CMK (cell line): ENCODE measurements around the gene NIT2.
A peak's percentile ranks its signal among the peaks of the same experiment; 100 is the strongest.

Experiments used
- DNase-seq: peaks from one replicate; pipeline ENCODE4 v3.0.0-alpha.2; 2010; ENCODE audit warnings: low read depth

NIT2 gene

DNA sequence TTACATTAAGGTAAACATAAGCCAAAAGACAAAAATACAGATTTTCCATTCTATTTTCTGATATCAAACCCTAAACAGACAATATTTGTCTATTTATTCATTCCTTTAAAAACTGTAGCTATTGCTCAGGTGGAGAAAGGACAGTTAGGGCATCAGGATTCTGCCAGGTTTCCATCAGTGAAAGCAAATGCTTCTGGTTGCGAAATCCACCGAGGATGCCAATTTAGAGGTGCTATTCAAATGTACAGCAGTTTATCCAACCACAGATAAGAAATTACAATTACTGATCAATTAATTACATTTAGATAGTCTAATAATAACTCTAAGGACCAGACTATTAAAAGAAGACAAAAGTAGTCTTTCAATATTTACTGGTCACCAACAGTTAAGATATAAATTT is 62.4 kb downstream of the NIT2 start:
- no peak for DNase-seq

DNA sequence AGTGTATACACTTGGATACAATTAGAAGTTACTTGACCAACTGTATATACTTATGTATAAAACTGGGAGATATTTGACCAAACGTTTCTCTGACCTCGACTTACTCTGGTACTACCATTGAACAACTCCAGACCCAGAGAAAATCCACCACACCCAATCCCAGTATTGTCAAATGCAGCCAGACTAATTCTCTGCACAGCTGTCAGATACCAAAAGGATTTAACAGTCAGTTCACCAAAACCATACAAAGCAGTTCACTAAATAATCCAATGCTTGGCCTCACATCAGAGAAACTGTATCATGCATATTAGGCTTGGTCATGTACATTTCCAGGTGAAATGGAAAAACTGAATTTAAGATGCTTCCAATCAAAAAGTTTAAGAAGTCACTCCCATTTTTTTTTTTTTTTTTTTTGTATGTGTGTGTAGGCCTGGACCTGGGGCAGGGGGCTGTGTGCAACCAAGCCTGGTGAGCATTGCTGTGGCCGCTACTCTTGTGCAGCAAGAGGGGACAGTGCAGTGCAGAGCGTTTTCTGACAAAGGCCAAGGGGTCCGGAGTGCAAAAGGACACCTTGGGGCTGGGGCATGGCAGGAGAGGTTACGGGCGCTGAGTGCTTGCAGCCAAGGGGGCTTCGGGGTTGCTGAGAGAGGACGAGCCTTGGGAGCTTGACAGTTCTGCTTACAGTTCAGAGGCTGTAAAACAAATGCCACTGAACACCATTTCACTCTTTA is 64.9 kb downstream of the NIT2 start:
- DNase-seq: no peak

DNA sequence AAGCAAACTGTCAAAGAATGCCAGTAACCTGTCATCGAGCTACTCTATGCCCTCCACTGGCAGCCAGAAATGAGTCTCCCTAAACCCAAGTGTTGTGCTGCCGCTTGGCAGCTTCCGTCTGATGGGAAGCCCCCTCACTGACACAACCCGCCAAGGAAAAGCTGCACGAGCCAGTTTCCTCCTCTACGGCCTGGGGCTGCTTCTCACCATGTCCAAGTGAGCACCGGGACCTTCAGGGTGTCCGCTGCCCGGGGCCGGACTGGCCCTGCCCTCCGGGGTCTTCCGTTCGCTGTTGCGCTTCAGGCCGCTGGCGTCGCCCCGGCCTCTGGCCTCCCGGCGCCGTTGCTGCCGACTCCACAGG is 65.8 kb downstream of the NIT2 start:
- DNase-seq: no peak

DNA sequence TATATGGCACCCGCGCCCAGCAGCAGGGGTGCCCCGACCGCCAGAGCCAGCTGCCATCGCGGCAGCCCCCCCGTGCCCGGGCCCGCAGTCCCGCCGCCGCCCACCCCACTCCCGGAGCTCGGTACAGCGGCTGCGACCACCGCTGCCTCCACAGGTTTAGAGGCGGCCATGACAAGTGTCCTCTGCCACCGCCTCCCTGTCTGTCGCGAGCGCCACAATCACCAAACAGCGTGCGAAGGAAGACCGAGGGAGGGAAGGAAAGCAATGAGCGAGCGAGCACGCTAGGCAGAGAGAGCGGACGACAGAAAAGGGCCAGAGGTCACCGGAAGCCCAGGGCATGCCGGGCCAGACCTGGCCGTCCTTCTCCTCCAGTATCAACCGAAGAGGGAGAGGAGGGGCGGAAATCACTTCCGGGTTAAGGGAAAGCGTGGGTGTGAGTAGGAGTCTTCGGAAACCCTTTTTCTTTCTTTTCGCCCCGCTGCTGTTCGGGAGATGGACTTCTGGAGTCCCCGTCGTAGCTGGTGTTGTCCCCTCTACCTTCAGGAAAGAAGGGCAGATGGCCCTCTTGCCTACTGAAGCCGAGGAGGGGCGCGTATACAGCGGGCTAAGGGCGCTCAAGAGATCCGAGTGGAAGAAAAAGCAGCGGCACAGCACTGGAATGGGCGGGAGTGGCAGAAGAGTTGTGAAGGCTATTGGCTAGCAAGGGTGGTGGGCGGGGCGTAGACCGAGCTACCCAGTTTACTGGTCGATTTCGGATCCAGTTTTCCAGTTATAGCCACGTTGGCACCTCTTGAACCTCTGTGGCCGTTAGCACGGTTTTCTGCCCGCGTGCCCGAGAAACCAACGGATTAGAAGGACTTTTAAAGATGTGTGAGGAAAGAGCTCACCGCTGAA is 66.5 kb downstream of the NIT2 start, which contains the start of the genes LNP1 and TOMM70:
Gene LNP1, plus strand, starts transcription at position 760 of the 894 bp plus-strand sequence. CDS start 28,191 bp downstream, outside the sequence.
Gene TOMM70, minus strand, starts transcription at position 310 of the 894 bp plus-strand sequence. Its CDS starts 140 bp downstream, at position 170.
- DNase-seq: peak; percentile 82

DNA sequence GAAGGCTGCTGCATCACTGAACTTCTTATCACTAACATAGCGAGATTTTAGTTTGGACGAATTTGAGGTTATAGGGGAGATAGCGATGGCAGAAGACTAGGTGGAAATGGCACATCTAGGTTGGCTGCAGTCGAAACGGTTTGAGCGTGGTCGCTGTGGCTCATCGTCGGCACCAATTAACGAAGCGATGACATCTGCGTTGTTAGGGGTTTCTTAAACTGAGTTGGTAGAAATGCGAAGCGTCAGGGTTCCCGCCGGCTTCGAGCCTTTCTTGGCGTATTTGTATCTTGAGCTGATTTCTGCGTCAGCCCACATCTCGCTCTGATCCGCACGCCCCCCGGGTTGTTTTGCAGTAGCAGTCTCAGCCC is 67.1 kb downstream of the NIT2 start:
- DNase-seq: no peak

DNA sequence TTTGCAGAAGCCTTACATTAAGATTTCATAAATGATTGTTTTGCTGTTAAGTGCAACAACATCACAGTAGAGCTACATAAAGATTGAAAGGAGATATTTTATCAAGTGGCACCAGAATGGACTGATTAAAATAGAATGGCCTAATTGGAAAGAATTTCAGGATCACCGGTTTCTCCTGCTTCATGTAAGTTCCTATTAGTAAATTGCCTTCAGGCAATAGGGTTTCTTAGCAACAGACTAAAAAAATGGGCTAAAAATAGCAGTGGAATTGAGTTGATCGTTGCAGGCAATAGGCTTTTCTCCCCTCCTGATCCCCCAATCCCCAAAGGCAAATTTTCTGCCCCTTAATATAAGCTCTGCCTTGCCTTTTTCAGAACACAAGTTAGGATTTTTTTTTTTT is 67.7 kb downstream of the NIT2 start:
- DNase-seq: no peak

DNA sequence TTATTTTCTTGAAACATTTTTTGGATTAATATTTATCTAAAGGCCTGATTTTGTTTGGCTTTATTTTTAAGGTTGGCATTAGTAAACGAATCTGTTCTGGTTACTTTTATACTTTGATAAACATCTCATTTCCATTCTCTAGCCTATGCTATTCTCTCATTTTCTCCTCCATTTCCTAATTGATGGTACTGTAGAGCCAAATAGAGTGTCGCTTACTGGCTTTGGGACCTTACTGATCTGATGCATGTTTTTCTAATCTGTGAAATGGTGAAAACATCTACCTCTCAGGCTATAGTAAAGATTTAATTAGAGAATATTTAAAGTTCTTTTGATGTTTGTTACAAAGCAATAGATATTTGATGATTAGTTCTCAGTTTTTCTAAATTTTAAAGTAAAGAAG is 68.3 kb downstream of the NIT2 start:
- no peak for DNase-seq

DNA sequence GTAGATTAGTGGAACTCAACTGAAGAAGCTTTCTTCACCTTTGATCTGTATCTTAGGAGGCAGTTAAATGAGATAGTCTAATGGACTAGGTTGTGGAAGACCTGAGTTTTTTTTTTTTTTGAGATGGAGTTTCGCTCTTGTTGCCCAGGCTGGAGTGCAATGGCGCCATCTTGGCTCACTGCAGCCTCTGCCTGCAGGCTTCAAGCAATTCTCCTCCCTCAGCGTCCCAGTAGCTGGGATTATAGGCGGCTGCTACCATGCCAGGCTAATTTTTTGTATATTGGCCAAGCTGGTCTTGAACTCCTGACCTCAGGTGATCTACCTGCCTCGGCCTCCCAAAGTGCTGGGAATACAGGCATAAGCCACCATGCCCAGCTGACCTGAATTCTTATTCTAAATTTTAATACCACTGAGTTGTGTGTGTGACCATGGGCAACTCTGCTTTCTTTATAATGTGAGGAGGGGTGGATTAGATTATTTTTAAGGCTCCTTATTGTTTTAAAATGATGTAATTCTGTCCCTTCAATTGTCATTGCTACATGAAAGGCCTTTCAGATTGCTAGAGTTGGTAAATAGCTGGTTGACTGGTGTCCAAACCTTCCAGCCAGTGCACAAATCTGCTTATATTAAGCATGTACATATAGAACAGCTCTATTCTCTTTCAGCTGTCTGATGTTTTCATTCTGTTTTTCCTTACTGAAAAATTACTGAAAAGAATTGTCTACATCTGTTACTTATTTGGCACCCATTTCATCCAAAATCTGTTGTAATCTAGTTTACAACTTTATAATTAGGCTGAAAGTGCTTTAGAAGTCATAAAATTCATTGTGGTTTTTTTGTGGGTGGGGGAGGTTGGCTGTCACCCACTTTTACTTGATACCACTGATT is 69.0 kb downstream of the NIT2 start:
- DNase-seq: no peak

DNA sequence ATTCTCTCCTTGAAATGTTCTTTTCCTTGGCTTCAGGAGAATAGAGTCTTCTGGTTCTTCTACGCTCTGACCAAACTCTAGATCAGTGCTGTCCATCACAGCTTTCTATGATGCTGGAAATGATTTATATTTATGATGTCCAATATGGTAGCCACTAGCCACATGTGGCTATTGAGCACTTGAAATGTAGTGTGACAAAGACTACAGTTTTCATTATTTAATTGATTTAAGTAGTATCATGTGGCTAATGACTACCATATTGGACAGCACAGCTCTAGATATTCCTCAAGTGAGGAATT is 69.6 kb downstream of the NIT2 start:
- no peak for DNase-seq

DNA sequence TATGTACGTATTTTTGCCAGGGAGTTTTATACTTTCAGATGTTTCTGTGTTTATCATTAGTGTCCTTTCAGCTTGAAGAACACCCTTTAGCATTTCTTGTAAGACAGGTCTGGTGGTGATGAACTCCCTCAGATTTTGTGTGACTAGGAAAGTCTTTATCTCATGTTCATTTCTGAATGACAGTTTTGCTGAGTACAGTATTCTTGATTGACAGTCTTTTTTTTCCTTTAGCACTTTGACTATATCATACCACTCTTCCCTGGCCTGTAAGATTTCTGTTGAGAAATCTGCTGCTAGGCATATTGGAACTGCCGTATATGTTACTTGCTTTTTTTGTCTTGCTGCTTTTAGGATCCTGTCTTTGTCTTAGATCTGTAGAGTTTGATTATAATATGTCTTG is 72.6 kb downstream of the NIT2 start:
- DNase-seq: no peak

DNA sequence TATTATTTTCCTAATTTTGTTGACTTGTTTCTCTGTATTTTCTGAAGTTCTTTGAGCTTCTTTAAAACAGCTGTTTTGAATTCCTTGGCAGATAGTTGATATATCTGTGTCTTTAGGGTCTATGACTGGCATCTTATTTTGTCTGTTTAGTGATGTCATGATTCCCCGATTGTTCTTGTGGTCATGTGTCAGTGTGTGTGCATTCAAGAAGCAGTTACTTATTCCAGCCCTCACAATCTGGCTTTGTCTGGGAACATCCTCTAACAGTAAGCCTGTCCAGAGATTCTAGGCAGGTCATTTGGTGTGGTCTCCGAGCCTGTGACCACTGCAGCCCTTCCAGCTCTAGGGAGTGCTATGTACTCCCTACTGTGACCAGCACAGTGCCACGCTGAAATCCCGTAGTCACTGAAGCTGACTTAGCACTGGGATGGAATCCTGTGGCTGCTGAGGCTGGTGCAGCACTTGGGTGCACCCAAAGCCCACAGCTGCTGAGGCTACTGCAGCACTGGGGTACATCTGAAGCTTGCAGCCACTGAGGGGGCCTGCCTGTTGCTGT is 73.5 kb downstream of the NIT2 start:
- no peak for DNase-seq
